ACC112 (cell line): Measurements from ENCODE around the gene RRAS.

Experiments used
- H2AFZ ChIP-seq: fragments of 200-600 bp; sonication (generic); one replicate; pipeline ENCODE4 v1.6.0; 2017; ENCODE audit warnings: antibody characterized with exemption, low read length; ENCODE audit not compliant: unreplicated experiment
- H3K27ac ChIP-seq: fragments of 200-600 bp; sonication (generic); 2 replicates; pipeline ENCODE4 v1.5.1; 2014; ENCODE audit warnings: low read depth, mild to moderate bottlenecking, antibody characterized with exemption, low read length, moderate library complexity
- H3K27me3 ChIP-seq: fragments of 200-600 bp; sonication (generic); 2 replicates; pipeline ENCODE4 v1.6.1; 2014; ENCODE audit warnings: mild to moderate bottlenecking, antibody characterized with exemption, low read length, moderate library complexity, mixed read lengths; ENCODE audit not compliant: insufficient read depth
- H3K36me3 ChIP-seq: fragments of 200-600 bp; sonication (generic); 2 replicates; pipeline ENCODE4 v1.6.1; 2016; ENCODE audit warnings: mild to moderate bottlenecking, antibody characterized with exemption, low read length, moderate library complexity, mixed read lengths; ENCODE audit not compliant: insufficient read depth
- H3K4me1 ChIP-seq: fragments of 200-600 bp; sonication (generic); one replicate; pipeline ENCODE4 v1.6.1; 2016; ENCODE audit warnings: low read length, mixed read lengths; ENCODE audit not compliant: insufficient read depth, unreplicated experiment, control insufficient read depth
- H3K4me3 ChIP-seq: fragments of 200-600 bp; sonication (generic); 2 replicates; pipeline ENCODE4 v1.5.1; 2014; ENCODE audit warnings: mild to moderate bottlenecking, low read depth, low read length
- H3K79me2 ChIP-seq: fragments of 200-600 bp; sonication (generic); one replicate; pipeline ENCODE4 v1.6.0; 2016; ENCODE audit warnings: low read length; ENCODE audit not compliant: control insufficient read depth, unreplicated experiment, insufficient read depth

RRAS gene

DNA sequence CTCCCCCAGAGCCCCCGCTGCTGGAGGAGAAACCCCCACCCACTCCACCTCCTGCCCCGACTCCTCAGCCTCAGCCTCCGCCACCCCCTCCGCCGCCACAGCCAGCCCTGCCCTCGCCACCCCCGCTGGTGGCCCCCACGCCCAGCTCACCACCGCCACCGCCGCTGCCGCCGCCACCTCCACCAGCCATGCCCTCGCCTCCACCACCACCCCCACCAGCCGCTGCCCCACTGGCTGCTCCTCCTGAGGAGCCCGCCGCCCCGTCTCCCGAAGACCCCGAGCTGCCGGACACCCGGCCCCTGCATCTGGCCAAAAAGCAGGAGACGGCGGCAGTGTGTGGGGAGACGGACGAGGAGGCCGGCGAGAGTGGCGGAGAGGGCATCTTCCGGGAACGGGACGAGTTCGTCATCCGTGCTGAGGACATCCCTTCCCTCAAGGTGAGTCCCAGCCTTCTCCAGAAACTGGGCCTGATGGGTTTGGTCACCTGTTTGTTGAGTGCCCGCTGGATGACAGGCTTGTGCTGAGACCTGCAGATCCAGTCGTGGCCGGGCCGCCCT, 38.4 kb downstream of the RRAS start:
- H3K4me1 ChIP-seq = no peaks in the 10 kb centered on the region
- no peaks in the 10 kb centered on the region for H3K27me3 ChIP-seq
- H3K79me2 ChIP-seq = peaks cover 13% of the 10 kb centered on the region
- H3K36me3 ChIP-seq = peaks cover 4% of the 10 kb centered on the region; the same call in 1 of the 2 replicates
- no peak overlapping the region for H3K4me3 ChIP-seq
- H3K27ac ChIP-seq = no peak overlapping the region
- no peak overlapping the region for H2AFZ ChIP-seq

GRCh38 chr19:49599378-49600295, 40.3 kb downstream of the RRAS start:
- H3K79me2 ChIP-seq = peaks cover 10% of the 10 kb centered on the region
- no peaks in the 10 kb centered on the region for H3K4me1 ChIP-seq
- H2AFZ ChIP-seq = no peak overlapping the region
- peaks cover 4% of the 10 kb centered on the region; the same call in 1 of the 2 replicates for H3K36me3 ChIP-seq
- H3K27me3 ChIP-seq = no peaks in the 10 kb centered on the region
- no peak overlapping the region for H3K4me3 ChIP-seq
- no peak overlapping the region for H3K27ac ChIP-seq

DNA sequence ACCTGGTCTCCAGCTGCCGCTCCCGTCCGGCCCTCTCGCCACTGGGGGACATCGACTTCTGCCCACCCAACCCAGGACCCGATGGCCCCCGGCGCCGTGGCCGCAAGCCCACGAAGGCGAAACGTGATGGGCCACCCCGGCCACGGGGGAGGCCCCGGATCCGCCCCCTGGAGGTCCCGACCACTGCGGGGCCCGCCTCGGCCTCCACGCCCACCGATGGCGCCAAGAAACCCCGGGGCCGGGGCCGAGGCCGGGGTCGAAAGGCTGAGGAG, 42.3 kb downstream of the RRAS start:
- peaks cover 14% of the 10 kb centered on the region for H3K79me2 ChIP-seq
- H3K27me3 ChIP-seq = no peaks in the 10 kb centered on the region
- H2AFZ ChIP-seq = no peak overlapping the region
- no peak overlapping the region for H3K4me3 ChIP-seq
- no peaks in the 10 kb centered on the region for H3K36me3 ChIP-seq
- no peaks in the 10 kb centered on the region for H3K4me1 ChIP-seq
- H3K27ac ChIP-seq = no peak overlapping the region

DNA sequence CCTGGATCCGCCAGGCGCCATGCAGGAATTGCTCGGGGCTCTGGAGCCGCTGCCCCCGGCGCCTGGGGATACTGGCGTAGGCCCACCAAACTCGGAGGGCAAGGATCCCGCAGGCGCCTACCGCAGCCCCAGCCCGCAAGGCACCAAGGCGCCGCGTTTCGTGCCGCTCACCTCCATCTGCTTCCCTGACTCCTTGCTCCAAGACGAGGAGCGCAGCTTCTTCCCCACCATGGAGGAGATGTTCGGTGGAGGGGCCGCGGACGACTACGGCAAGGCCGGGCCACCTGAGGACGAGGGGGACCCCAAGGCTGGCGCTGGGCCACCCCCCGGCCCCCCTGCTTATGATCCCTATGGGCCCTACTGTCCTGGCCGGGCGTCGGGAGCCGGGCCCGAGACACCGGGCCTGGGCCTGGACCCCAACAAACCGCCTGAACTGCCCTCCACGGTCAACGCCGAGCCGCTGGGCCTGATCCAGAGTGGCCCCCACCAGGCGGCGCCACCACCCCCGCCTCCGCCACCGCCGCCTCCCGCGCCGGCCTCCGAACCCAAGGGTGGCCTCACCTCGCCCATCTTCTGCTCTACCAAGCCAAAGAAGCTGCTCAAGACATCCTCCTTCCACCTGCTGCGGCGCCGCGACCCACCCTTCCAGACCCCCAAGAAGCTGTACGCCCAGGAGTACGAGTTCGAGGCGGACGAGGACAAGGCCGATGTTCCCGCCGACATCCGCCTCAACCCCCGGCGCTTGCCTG, 42.8 kb downstream of the RRAS start:
- peaks cover 17% of the 10 kb centered on the region for H3K79me2 ChIP-seq

DNA sequence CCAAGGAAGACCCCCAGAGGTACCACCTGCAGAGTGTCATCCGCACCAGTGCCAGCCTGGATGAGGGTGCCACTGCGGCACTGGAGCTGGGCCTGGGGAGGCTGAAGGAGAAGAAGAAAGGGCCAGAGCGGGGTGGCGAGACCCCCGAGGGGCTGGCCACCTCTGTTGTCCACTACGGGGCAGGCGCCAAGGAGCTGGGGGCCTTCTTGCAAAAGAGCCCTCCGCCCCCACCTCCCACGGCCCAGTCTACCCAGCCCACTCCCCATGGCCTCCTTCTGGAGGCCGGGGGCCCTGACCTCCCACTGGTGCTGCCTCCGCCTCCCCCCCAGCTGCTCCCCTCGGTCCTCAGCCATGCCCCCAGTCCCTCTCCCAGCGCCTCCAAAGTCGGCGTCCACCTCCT, 43.5 kb downstream of the RRAS start:
- Histone ChIP-seq H3K27ac (no peak overlapping the region), H3K36me3 (no peaks in the 10 kb centered on the region), H2AFZ (no peak overlapping the region)

More for the DNA sequence above, 42.8 kb downstream of the RRAS start:
- Histone ChIP-seq H3K4me1 (no peaks in the 10 kb centered on the region), H3K27ac (no peak overlapping the region), H2AFZ (no peak overlapping the region), H3K4me3 (no peak overlapping the region), H3K36me3 (no peaks in the 10 kb centered on the region), H3K27me3 (no peaks in the 10 kb centered on the region)

DNA sequence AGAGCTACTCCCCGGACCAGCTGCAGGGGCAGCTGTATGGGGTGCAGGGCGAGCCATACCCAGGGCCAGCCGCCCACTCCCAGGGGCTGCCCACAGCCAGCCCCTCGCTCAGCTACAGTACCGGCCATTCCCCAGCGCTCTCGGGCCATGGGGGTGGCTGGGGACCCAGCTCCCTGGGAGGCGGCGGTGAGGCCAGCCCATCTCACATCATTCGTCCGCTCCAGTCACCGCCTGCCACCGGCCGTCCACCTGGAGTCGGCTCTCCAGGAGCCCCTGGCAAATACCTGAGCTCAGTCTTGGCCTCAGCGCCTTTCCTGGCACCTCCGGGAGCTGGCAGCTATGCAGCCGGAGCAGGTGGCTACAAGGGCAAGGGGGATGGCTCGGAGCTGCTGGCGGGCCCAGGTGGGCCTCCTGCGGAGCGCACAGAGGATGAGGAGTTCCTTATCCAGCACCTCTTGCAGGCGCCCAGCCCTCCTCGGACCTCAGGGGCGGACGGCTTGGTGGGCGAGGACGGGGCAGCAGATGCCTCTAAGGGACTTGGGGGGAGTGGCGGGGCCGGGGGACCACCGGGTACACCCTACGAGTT, 44.0 kb downstream of the RRAS start:
- H3K4me1 ChIP-seq = no peaks in the 10 kb centered on the region
- H3K36me3 ChIP-seq = no peaks in the 10 kb centered on the region
- no peak overlapping the region for H2AFZ ChIP-seq
- no peak overlapping the region for H3K27ac ChIP-seq
- no peaks in the 10 kb centered on the region for H3K27me3 ChIP-seq
- H3K4me3 ChIP-seq = no peak overlapping the region
- H3K79me2 ChIP-seq = peaks cover 16% of the 10 kb centered on the region

More for the DNA sequence above, 43.5 kb downstream of the RRAS start:
- Histone ChIP-seq H3K4me3 (no peak overlapping the region), H3K4me1 (no peaks in the 10 kb centered on the region), H3K27me3 (no peaks in the 10 kb centered on the region), H3K79me2 (peaks cover 16% of the 10 kb centered on the region)

GRCh38 chr19:49594993-49595818, 44.7 kb downstream of the RRAS start:
- Histone ChIP-seq H3K27me3 (no peaks in the 10 kb centered on the region), H3K36me3 (no peaks in the 10 kb centered on the region), H3K79me2 (peaks cover 16% of the 10 kb centered on the region)

GRCh38 chr19:49594157-49594992, 45.6 kb downstream of the RRAS start:
- Histone ChIP-seq H2AFZ (no peak overlapping the region), H3K4me1 (no peaks in the 10 kb centered on the region), H3K79me2 (peaks cover 16% of the 10 kb centered on the region), H3K27me3 (no peaks in the 10 kb centered on the region), H3K36me3 (no peaks in the 10 kb centered on the region), H3K27ac (no peak overlapping the region; the same call in 1 of the 2 replicates), H3K4me3 (no peak overlapping the region)

More at GRCh38 chr19:49594993-49595818, 44.7 kb downstream of the RRAS start:
- Histone ChIP-seq H3K27ac (no peak overlapping the region), H2AFZ (no peak overlapping the region), H3K4me1 (no peaks in the 10 kb centered on the region), H3K4me3 (no peak overlapping the region)

DNA sequence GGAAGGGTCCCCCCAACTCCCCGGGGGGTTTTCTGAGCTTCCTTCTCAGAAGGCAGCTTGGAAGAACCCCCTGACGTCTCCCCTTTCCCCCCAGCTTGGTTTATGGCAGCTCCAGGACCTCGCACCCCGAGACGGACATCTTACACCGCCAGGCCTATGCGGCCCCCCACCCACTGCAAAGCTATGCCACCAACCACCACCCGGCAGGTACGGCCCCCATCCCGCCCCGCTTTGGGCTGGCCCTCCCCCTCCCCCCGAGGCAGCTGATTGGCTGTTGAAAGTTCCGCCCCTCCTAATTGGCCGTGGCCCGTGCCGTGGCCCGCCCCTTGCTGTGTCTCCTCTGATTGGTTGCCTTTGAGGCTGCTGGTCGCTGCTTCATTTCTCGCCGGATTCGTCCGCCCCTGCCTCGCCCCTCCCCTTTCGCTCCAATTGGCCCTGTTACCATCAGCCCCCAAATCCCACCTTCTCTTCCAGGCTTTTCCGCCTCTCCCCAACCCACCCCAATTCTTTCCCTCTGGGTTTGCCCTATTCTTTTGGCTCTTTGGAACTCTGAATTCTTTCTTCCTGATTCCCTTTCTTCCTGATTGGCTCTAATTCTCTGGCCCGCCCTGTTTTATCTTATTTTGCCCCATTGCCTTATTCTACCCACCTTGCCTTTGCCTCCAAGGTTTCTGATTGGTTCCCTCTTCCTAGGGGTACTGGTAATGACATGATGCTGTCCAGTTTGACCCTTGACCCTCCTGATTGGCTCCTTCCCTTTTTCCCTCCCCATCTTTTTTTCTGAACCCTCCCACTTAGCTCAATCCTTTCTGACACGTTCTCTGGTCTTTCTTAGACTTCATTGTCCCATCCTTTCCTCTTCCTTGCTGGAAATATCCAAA, 46.5 kb downstream of the RRAS start:
- no peaks in the 10 kb centered on the region for H3K4me1 ChIP-seq
- H3K4me3 ChIP-seq = peak overlapping the region; percentile 82
- peak overlapping the region; percentile 45; the same call in 1 of the 2 replicates for H3K27ac ChIP-seq
- H3K79me2 ChIP-seq = peaks cover 16% of the 10 kb centered on the region
- H3K27me3 ChIP-seq = no peaks in the 10 kb centered on the region
- no peaks in the 10 kb centered on the region for H3K36me3 ChIP-seq
- no peak overlapping the region for H2AFZ ChIP-seq
